K562 (cell line): ENCODE measurements around the gene CRYZ. TPM values are rescaled to one million over a fixed set of nuclear protein-coding genes. Genes with fewer than 3 reads are reported as not detected.

ENCODE experiments used
- CBX1 ChIP-seq: sonication (generic); IDR thresholded peaks from 2 replicates; pipeline ENCODE4 v1.6.1; 2016; ENCODE audit warnings: antibody characterized with exemption, low read depth, mild to moderate bottlenecking
- CC2D1A ChIP-seq: fragments of 450-650 bp; IDR thresholded peaks from 2 replicates; pipeline ENCODE4 v1.6.1; 2017; ENCODE audit warnings: mild to moderate bottlenecking
- CHD4 ChIP-seq: fragments of 200-600 bp; sonication (generic); IDR thresholded peaks from 3 replicates; pipeline ENCODE4 v1.6.1; 2012; ENCODE audit warnings: low read depth, mild to moderate bottlenecking, mixed read lengths, low read length, inconsistent platforms; ENCODE audit not compliant: insufficient read depth, insufficient replicate concordance, poor library complexity, severe bottlenecking
- CREBBP ChIP-seq: IDR thresholded peaks from one replicate; pipeline ENCODE4 v1.6.1; 2012; ENCODE audit warnings: low read depth, mild to moderate bottlenecking, control low read depth, inconsistent platforms, low read length
- DPF2 ChIP-seq: fragments of 450-650 bp; IDR thresholded peaks from 2 replicates; pipeline ENCODE4 v1.6.1; 2016
- EZH2 ChIP-seq: IDR thresholded peaks from 2 replicates; pipeline ENCODE4 v1.6.1; 2012; ENCODE audit warnings: low read depth, mild to moderate bottlenecking, inconsistent platforms, low read length, borderline replicate concordance
- L3MBTL2 ChIP-seq: fragments of 450-650 bp; IDR thresholded peaks from 2 replicates; pipeline ENCODE4 v1.6.1; 2016; ENCODE audit warnings: mild to moderate bottlenecking, moderate library complexity
- NONO ChIP-seq, 2 experiments: fragments of 200-400 bp in 1 of 2; fragments of 450-650 bp in 1 of 2; formaldehyde crosslinking in 1 of 2; IDR thresholded peaks; 2 replicates each; pipeline ENCODE4 v1.6.1; 2017; ENCODE audit warnings: low read depth in 2 of 2, mild to moderate bottlenecking in 2 of 2, moderate library complexity in 2 of 2, low read length in 1 of 2
- POLR2A ChIP-seq: fragments of 450-650 bp; conservative IDR thresholded peaks from 2 replicates; pipeline ENCODE4 v1.6.1; 2016
- POLR2B ChIP-seq: fragments of 450-650 bp; IDR thresholded peaks from 2 replicates; pipeline ENCODE4 v1.6.1; 2018; ENCODE audit warnings: low read depth; ENCODE audit not compliant: partially characterized antibody
- RBBP5 ChIP-seq: fragments of 200-600 bp; sonication (generic); IDR thresholded peaks from 2 replicates; pipeline ENCODE4 v1.6.1; 2012; ENCODE audit warnings: borderline replicate concordance, mild to moderate bottlenecking, low read length, control low read depth, inconsistent platforms; ENCODE audit not compliant: insufficient read depth, poor library complexity, severe bottlenecking
- RCOR1 ChIP-seq, 2 experiments: IDR thresholded peaks; 2 replicates each; pipeline ENCODE4 v1.6.1; 2012; ENCODE audit warnings: low read depth in 2 of 2, low read length in 2 of 2, borderline replicate concordance in 1 of 2, improper control_type of control experiment in 1 of 2
- SMARCA5 ChIP-seq: fragments of 450-650 bp; IDR thresholded peaks from 2 replicates; pipeline ENCODE4 v1.6.1; 2016
- TCF7L2 ChIP-seq: fragments of 150-350 bp; IDR thresholded peaks from 2 replicates; pipeline ENCODE4 v1.6.1; 2016; ENCODE audit warnings: low read depth, mild to moderate bottlenecking, low read length, moderate library complexity
- polyA plus RNA-seq, 8 experiments: library from polyadenylated mRNA; depleted of rRNA in 4 of 8; stranded (reverse) in 5 of 8; unstranded in 3 of 8; fragments of >200 nt; fragmentation: Nextera tagmentation in 2 of 8; fragmentation: Illumina TruSeq in 1 of 8; extraction: Ambion mirVana in 2 of 8; extraction: Trizol in 1 of 8; gene quantifications; 2 replicates each; pipeline versions ENCODE4 v1.2.1 to v1.2.3, GENCODE V29; 2011 to 2014; ENCODE audit warnings: inconsistent platforms in 1 of 8, missing spikeins in 1 of 8
- total RNA-seq, 7 experiments: library from RNA; depleted of rRNA in 6 of 7; stranded (reverse); fragments of >200 nt in 6 of 7; fragmentation: Illumina TruSeq in 2 of 7; extraction: Trizol in 2 of 7; gene quantifications; 2 replicates each; pipeline versions ENCODE4 v1.2.1 to v1.2.3, GENCODE V29; 2011 to 2021; ENCODE audit warnings: low replicate concordance in 1 of 7
- TF ChIP-seq, protein P1 (sequence below), 2 experiments: fragments of 450-650 bp; conservative IDR thresholded peaks; 2 replicates each; pipeline ENCODE4 v1.6.1; 2017; ENCODE audit warnings: mild to moderate bottlenecking in 2 of 2, moderate library complexity in 2 of 2
- TF ChIP-seq, protein P2 (sequence below): fragments of 250-450 bp; sonication (Bioruptor Pico); IDR thresholded peaks from 2 replicates; pipeline ENCODE4 v1.8.0; 2022; ENCODE audit warnings: inconsistent platforms, mild to moderate bottlenecking, moderate library complexity, borderline replicate concordance
- TF ChIP-seq, protein P3 (sequence below): sonication (generic); formaldehyde crosslinking; IDR thresholded peaks from 2 replicates; pipeline ENCODE4 v1.8.0; 2022; ENCODE audit warnings: missing genetic modification reagents, mild to moderate bottlenecking, moderate library complexity, borderline replicate concordance

The CRYZ gene
- total and polyA plus RNA-seq, 9 of the 15 experiments (the other 6 are each of a cell fraction or from before 2014, with no cell fraction given) = 51.7 to 179 (median 81.4) TPM

DNA sequence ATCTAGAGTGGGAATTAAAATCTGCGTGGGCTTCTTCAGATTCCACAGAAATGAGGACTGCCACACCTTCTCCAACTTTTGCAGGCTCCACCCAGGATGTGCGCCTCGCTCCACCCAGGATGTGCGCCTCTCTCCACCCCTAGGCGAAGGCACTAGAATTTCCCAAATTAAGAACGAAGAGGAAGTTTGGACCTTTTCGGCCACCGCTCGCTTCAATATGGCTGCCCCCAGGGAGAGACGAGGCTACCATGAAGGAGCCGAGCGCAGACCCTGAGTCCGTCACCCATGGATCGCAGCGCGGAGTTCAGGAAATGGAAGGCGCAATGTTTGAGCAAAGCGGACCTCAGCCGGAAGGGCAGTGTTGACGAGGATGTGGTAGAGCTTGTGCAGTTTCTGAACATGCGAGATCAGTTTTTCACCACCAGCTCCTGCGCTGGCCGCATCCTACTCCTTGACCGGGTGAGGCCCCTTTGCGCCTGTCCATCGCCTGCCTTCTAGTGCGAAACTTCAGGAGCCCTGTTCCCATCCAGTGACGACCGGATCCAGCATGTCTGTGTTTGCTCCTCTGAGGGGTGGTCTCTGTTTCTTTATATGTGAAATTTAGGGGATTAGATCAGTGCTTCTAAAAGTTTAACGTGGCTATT lies at the start of gene CRYZ, which contains the start of gene TYW3 (continued):
- TF ChIP-seq POLR2B = peak; percentile 67
- no peak for TF ChIP-seq EZH2
- TF ChIP-seq, protein P1, sequence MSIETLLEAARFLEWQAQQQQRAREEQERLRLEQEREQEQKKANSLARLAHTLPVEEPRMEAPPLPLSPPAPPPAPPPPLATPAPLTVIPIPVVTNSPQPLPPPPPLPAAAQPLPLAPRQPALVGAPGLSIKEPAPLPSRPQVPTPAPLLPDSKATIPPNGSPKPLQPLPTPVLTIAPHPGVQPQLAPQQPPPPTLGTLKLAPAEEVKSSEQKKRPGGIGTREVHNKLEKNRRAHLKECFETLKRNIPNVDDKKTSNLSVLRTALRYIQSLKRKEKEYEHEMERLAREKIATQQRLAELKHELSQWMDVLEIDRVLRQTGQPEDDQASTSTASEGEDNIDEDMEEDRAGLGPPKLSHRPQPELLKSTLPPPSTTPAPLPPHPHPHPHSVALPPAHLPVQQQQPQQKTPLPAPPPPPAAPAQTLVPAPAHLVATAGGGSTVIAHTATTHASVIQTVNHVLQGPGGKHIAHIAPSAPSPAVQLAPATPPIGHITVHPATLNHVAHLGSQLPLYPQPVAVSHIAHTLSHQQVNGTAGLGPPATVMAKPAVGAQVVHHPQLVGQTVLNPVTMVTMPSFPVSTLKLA (conservative IDR thresholded peaks at IDR 0.05) = peak; percentile 37 to 61; a peak in 1 of 4 replicates
- peak; percentile 60; the same call in 1 of the 2 replicates for TF ChIP-seq CBX1
- TF ChIP-seq RBBP5 = peak; percentile 99
- peak; percentile 25; the same call in 1 of the 2 replicates for TF ChIP-seq DPF2
- TF ChIP-seq, protein P2, sequence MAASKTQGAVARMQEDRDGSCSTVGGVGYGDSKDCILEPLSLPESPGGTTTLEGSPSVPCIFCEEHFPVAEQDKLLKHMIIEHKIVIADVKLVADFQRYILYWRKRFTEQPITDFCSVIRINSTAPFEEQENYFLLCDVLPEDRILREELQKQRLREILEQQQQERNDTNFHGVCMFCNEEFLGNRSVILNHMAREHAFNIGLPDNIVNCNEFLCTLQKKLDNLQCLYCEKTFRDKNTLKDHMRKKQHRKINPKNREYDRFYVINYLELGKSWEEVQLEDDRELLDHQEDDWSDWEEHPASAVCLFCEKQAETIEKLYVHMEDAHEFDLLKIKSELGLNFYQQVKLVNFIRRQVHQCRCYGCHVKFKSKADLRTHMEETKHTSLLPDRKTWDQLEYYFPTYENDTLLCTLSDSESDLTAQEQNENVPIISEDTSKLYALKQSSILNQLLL (CRISPR knock-in tag) = no peak
- peak; percentile 35 for TF ChIP-seq L3MBTL2
- TF ChIP-seq RCOR1 (IDR thresholded peaks at IDR 0.05; ENCODE audit: borderline replicate concordance in 1 of 2, low read depth in 2 of 2, low read length in 2 of 2) = peak in 1 of 2 experiments; percentile 44; a peak in 1 of 4 replicates
- no peak for TF ChIP-seq CHD4
- peak in 1 of 2 experiments; percentile 42; a peak in 1 of 4 replicates for TF ChIP-seq NONO (IDR thresholded peaks at IDR 0.05; ENCODE audit: low read depth in 2 of 2, low read length in 1 of 2)
- TF ChIP-seq POLR2A = peak; percentile 92
- TF ChIP-seq SMARCA5 = no peak
- TF ChIP-seq TCF7L2 = peak; percentile 71; the same call in 1 of the 2 replicates
- TF ChIP-seq, protein P3, sequence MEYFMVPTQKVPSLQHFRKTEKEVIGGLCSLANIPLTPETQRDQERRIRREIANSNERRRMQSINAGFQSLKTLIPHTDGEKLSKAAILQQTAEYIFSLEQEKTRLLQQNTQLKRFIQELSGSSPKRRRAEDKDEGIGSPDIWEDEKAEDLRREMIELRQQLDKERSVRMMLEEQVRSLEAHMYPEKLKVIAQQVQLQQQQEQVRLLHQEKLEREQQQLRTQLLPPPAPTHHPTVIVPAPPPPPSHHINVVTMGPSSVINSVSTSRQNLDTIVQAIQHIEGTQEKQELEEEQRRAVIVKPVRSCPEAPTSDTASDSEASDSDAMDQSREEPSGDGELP (CRISPR knock-in tag) = peak; percentile 72; the same call in 1 of the 2 replicates
- no peak for TF ChIP-seq CC2D1A
- TF ChIP-seq CREBBP = no peak
